Effector CD8-positive, alpha-beta T cell (primary cell): ENCODE results near the gene BNIPL.
A peak's percentile ranks its signal among the peaks of the same experiment; 100 is the strongest.

Experiments
- DNase-seq: peaks from one replicate; lab custom pipeline; 2025; lab: John Stamatoyannopoulos, UW

BNIPL gene

GRCh38 chr1:151058692-151059091 is 22.3 kb downstream of the BNIPL start:
- DNase-seq: no peak

- DNase-seq: peak; percentile 67
These were observed 23.0 kb downstream of the BNIPL start, which contains the start of gene CDC42SE1 for GRCh38 chr1:151059109-151060006. CDC42SE1 (minus strand) TSS chr1:151059622; CDS start chr1:151055730, 3,892 bp downstream.

- DNase-seq: peak; percentile 22
These were observed 23.7 kb downstream of the BNIPL start, which contains the start of gene MLLT11 for GRCh38 chr1:151060007-151060656. MLLT11 (plus strand) TSS chr1:151060397; CDS start chr1:151067225, 6,828 bp downstream.

DNA sequence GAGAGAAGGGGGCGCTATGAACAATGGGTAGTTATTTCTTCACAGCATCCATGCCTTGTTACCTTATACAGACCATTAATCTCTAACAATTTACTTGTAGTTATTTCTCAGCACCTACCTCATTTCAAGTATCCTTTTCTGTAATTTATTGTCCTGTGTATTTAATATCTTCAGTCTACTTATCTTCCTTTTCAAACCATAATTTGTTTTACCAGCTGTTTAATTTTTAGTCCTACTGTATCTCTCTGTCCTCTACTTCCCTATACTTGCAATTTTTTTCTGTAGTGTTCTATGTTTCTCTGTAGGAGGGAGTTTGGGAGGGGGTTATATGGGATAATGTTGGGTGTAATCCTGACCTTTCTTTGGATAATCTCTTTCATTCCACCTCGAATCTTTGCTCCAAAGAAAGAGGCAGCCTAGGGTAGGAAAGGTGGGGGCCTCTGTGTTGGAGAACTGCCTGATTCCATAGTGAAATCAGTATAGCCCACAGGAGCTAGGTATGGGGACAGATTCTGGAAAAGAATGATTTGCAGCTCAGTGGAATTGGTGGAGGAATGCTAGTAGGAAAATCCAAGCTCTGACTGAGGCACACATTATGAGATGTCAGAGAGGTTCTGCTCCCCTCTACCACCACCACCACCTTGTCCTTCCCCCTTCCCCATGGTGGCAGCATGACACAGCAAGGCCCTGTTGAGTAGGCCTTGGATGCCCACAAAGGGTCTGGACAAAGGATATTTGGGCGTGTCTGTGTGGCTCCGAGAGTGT is 24.5 kb downstream of the BNIPL start:
- DNase-seq: no peak

DNA sequence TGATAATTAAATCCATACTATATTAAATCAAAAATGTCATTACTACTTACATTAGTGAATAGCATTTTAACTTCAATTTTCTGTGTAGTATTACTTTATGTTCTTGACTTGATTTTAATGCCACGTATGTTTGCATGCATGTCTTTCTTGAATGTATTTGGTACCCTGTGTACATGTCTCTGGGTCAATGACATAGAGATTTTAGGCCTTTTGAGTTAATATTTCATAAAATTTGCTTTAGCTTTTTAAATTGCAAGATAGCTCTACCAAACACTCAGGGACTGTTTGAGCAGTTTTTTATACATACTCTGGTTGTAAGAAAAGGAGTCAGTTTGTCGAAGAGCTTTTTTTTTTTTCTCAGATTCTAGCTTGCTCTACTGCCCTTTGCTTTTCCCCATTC is 25.3 kb downstream of the BNIPL start:
- DNase-seq: no peak

GRCh38 chr1:151062741-151063371 is 26.5 kb downstream of the BNIPL start:
- no peak for DNase-seq

DNA sequence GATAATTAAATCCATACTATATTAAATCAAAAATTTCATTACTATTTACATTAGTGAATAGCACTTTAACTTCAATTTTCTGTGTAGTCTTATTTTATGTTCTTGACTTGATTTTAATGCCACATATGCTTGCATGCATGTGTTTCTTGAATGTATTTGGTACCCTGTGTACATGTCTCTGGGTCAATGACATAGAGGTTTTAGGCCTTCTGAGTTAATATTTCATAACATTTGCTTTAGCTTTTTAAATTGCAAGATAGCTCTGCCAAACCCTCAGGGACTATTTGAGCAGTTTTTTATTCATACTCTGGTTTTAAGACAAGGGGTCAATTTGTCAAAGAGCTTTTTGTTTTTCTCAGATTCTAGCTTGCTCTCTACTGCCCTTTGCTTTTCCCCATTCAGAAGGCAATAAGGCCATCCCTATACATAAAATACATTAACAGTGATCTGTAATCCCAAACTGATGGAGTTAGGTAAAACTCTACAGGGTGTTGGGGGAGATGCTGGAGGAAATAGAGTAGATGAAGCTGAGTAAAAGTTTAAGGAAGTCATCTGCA is 28.8 kb downstream of the BNIPL start:
- DNase-seq: no peak

DNA sequence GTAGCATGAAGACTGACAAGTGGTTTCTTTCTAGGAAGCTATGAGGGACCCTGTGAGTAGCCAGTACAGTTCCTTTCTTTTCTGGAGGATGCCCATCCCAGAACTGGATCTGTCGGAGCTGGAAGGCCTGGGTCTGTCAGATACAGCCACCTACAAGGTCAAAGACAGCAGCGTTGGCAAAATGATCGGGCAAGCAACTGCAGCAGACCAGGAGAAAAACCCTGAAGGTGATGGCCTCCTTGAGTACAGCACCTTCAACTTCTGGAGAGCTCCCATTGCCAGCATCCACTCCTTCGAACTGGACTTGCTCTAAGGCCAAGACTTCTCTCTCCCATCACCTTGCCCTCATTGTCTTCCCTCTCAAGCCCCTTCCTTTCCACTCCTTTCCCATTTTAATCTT is 30.8 kb downstream of the BNIPL start:
- DNase-seq: no peak

DNA sequence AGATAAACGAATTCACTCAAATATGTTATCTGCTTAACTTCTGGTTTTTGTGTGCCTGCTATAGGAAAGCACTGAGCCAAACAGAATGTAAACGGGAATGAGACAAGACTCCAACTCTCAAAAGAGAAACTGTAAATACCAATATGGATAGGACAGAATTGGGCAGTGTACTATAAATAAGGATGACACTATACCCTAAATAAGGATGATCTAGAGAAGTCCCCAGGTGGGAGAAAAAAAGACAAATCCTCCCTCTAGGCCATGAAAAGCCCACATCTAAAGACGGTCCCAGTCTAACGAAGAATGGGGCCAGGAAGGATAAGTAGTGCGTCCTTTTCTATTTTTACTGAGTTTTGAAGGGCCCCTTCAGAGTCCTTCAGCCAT is 32.7 kb downstream of the BNIPL start:
- no peak for DNase-seq

GRCh38 chr1:151070474-151071276 is 34.3 kb downstream of the BNIPL start, which contains the start of gene GABPB2:
GABPB2 (plus strand) TSS chr1:151070761; CDS start chr1:151088190, 17,429 bp downstream.
- peak; percentile 87 for DNase-seq

DNA sequence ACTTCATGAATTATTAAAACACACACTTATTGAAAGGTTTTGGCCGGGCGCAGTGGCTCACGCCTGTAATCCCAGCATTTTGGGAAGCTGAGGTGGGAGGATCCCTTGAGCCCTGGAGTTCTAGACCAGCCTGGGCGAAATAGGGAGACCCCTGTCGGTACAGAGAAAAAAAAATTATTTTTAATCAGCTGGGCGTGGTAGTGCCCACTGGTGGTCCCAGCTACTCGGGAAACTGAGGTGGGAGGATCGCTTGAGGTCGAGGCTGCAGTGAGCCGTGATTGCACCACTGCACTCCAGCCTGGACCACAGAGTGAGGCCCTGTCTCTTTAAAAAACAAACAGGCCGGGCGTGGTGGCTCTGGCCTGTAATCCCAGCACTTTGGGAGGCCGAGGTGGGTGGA is 35.8 kb downstream of the BNIPL start:
- no peak for DNase-seq

DNA sequence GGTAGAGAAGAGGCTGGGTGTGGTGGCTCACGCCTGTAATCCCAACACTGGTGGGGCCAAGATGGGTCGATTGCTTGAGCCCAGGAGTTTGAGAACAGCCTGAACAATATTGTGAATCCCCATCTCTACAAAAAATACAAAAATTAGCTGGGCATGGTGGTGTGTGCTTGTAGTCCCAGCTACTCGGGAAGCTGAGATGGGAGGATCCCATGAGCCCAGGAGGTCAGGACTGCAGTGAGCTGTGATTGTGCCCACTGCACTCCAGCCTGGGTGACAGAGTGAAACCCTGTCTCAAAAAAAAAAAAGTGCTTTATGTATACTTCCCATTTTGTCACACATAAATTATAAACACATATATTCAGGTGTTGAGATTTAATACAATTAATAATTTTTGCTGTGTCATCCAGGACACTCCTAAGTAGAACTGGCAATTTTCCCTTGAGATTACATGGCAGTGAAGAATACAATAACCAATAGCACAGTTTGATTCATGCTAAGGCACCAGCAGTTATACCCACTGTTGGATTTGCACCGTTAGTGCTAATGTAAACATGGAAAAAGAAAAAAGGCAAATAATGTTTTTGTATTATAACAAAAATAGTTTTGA is 49.7 kb downstream of the BNIPL start:
- DNase-seq: no peak
